SH-SY5Y (cell line): Measurements from ENCODE around the gene PNRC2.

Experiments
- GATA2 ChIP-seq: IDR thresholded peaks from 2 replicates; pipeline ENCODE4 v1.6.1; 2011; ENCODE audit warnings: mild to moderate bottlenecking, low read depth, low read length
- GATA3 ChIP-seq: IDR thresholded peaks from 2 replicates; pipeline ENCODE4 v1.6.1; 2011; ENCODE audit warnings: low read depth, mild to moderate bottlenecking, low read length, moderate library complexity

DNA sequence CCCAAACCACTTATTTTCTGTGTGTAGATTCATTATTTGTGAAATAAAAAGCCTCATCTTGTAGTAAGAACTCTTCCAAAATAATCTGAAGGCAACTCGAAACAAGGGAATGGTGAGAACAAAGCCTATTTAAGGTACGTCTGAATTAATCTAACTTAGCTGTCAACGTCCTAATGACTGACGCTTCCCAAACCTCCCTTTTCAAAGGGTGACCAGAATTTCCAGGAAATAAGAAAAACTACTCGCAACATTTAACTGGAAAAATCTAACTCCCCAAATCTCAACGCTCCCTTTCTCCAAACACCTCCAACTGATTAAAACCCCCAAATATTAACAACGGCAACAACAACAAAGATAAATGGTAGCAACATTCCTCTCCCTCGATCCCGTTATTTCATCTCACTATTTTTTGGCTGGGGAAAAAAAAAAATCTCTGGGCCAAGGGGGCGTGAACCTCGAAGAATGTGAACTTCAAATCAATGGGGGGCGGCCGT is 19.8 kb downstream of the PNRC2 start:
- no peak for TF ChIP-seq GATA2
- no peak for TF ChIP-seq GATA3
